IPS-NIHi7 (cell line): ENCODE results near the gene CCL18.
"Not testable (repeated sequence)": the region's sequence is repeated elsewhere in the genome, so short reads cannot be mapped to it uniquely, and the experiment has no call there.

Experiments used
- DNase-seq: peaks from one replicate; pipeline ENCODE4 v3.0.0; 2012; ENCODE audit warnings: mixed read lengths; ENCODE audit errors: extremely low spot score

The CCL18 gene

GRCh38 chr17:36071751-36072150 is 7.7 kb downstream of the CCL18 start:
- no peak for DNase-seq

- peak; percentile 95 for DNase-seq
Observed at GRCh38 chr17:36072431-36073121, 8.5 kb downstream of the CCL18 start.

- DNase-seq: no peak
Observed at GRCh38 chr17:36074365-36074764, 10.3 kb downstream of the CCL18 start.

GRCh38 chr17:36081681-36082471 is 17.8 kb downstream of the CCL18 start:
- DNase-seq: not testable (repeated sequence)

GRCh38 chr17:36082482-36083120 is 18.5 kb downstream of the CCL18 start:
- DNase-seq: not testable (repeated sequence)

- not testable (repeated sequence) for DNase-seq
Observed at GRCh38 chr17:36083691-36084090, 19.6 kb downstream of the CCL18 start.

GRCh38 chr17:36085765-36086164 is 21.7 kb downstream of the CCL18 start:
- DNase-seq: no peak

GRCh38 chr17:36086791-36087190 is 22.7 kb downstream of the CCL18 start:
- no peak for DNase-seq

GRCh38 chr17:36087471-36087870 is 23.4 kb downstream of the CCL18 start:
- not testable (repeated sequence) for DNase-seq

GRCh38 chr17:36087897-36088572 is 24.0 kb downstream of the CCL18 start:
- not testable (repeated sequence) for DNase-seq

- DNase-seq: no peak
Observed at GRCh38 chr17:36088670-36089338, 24.7 kb downstream of the CCL18 start.

GRCh38 chr17:36089339-36089865 is 25.3 kb downstream of the CCL18 start:
- DNase-seq: no peak

GRCh38 chr17:36089888-36090836 is 26.1 kb downstream of the CCL18 start, which contains the start of gene CCL3:
Gene CCL3 (minus strand): TSS chr17:36090143. CDS start chr17:36090058, 85 bp downstream.
- DNase-seq: no peak

- no peak for DNase-seq
Observed at GRCh38 chr17:36092230-36092629, 28.2 kb downstream of the CCL18 start.

- DNase-seq: not testable (repeated sequence)
Observed at GRCh38 chr17:36092715-36093114, 28.6 kb downstream of the CCL18 start.

GRCh38 chr17:36094232-36094631 is 30.2 kb downstream of the CCL18 start:
- no peak for DNase-seq

GRCh38 chr17:36094746-36095145 is 30.7 kb downstream of the CCL18 start:
- DNase-seq: no peak

- DNase-seq: no peak
Observed at GRCh38 chr17:36095992-36096391, 31.9 kb downstream of the CCL18 start.

- DNase-seq: not testable (repeated sequence)
Observed at GRCh38 chr17:36099004-36099403, 34.9 kb downstream of the CCL18 start.
